Fibroblast of lung (primary cell): ENCODE measurements around the gene RALGAPB.

Source experiments
- CTCF ChIP-seq, 2 donors: IDR thresholded peaks in 1 of 2; conservative IDR thresholded peaks in 1 of 2; 1 replicate in 1 of 2; 2 replicates in 1 of 2; pipeline ENCODE4 v1.5.1; 2011 to 2012; ENCODE audit warnings: low read length in 2 of 2, control low read depth in 1 of 2, inconsistent platforms in 1 of 2, low read depth in 1 of 2, mild to moderate bottlenecking in 1 of 2
- EZH2 ChIP-seq: IDR thresholded peaks from 2 replicates; pipeline ENCODE4 v1.5.1; 2012; ENCODE audit warnings: low read length, control low read depth, mild to moderate bottlenecking; ENCODE audit errors: missing control alignments

GRCh38 chr20:38589351-38589750, 116.7 kb downstream of the RALGAPB start:
- TF ChIP-seq CTCF (conservative IDR thresholded peaks at IDR 0.05 in 1 of 2, IDR thresholded peaks at IDR 0.05 in 1 of 2; ENCODE audit: low read depth in 1 of 2, low read length in 2 of 2) (no peak), EZH2 (no peak)
